Heart right ventricle (tissue), 16 donors: ENCODE data around the gene GPR149. TPM values are rescaled to one million over a fixed set of nuclear protein-coding genes. Genes with fewer than 3 reads are reported as not detected.

Experiments
- ATAC-seq, 8 donors: fragments of 200-7000 bp; cut with Tn5 transposase; one replicate each; pipeline ENCODE4 v1.9.1; 2020; ENCODE audit warnings: mild to moderate bottlenecking in 8 of 8, moderate library complexity in 8 of 8, moderate number of reproducible peaks in 1 of 8
- DNase-seq, 2 donors: peaks; one replicate each; pipeline ENCODE4 v3.0.0-alpha.2; 2020
- H3K27ac ChIP-seq, 10 donors: fragments of 200-600 bp; sonication (generic) in 2 of 10; one replicate each; pipeline versions ENCODE4 v1.5.0 to v1.8.0; 2020 to 2022; ENCODE audit warnings: mild to moderate bottlenecking in 3 of 10
- H3K27me3 ChIP-seq, 7 donors: fragments of 200-600 bp; one replicate each; pipeline ENCODE4 v1.8.0; 2021 to 2022; ENCODE audit warnings: mild to moderate bottlenecking in 2 of 7
- H3K36me3 ChIP-seq, 9 donors: fragments of 200-600 bp; sonication (generic) in 1 of 9; one replicate each; pipeline versions ENCODE4 v1.5.0 to v1.8.0; 2020 to 2022; ENCODE audit warnings: mild to moderate bottlenecking in 2 of 9
- H3K4me1 ChIP-seq, 9 donors: fragments of 200-600 bp; sonication (generic) in 1 of 9; one replicate each; pipeline versions ENCODE4 v1.5.0 to v1.8.0; 2020 to 2022; ENCODE audit warnings: mild to moderate bottlenecking in 4 of 9
- H3K4me3 ChIP-seq, 10 donors: fragments of 200-600 bp; sonication (generic) in 2 of 10; one replicate each; pipeline versions ENCODE4 v1.5.0 to v1.8.0; 2020 to 2022; ENCODE audit warnings: mild to moderate bottlenecking in 7 of 10, moderate library complexity in 2 of 10
- H3K9me3 ChIP-seq, 11 donors: fragments of 200-600 bp in 10 of 11; sonication (generic) in 2 of 11; one replicate each; pipeline versions ENCODE4 v1.5.0 to v1.8.0; 2013 to 2022; ENCODE audit warnings: mild to moderate bottlenecking in 2 of 11, control low read depth in 1 of 11, moderate library complexity in 1 of 11
- CTCF ChIP-seq, 9 donors: fragments of 200-600 bp; sonication (generic) in 2 of 9; IDR thresholded peaks; one replicate each; pipeline versions ENCODE4 v1.5.0 to v1.8.0; 2021 to 2022; ENCODE audit warnings: antibody characterized with exemption in 9 of 9, mild to moderate bottlenecking in 5 of 9, moderate library complexity in 1 of 9
- WGBS, 2 donors: extraction: QIAGEN DNeasy Blood & Tissue Kit; methylation state at CpG; one replicate each; pipeline ENCODE4 v1.1.7; 2013; ENCODE audit warnings: inconsistent platforms in 1 of 2; 5-methylcytosine and 5-hydroxymethylcytosine counted together
- intact Hi-C, 10 donors: fragments of 100-400 bp; cut with DNase I; formaldehyde crosslinking; loops; one replicate each; pipeline versions ENCODE4 v1.11.1 to v1.14.2; 2022
- polyA plus RNA-seq, 2 donors: library from polyadenylated mRNA; stranded (reverse); fragments of 200-250 nt; gene quantifications; one replicate each; pipeline ENCODE4 v1.2.3, GENCODE V29; 2013
- total RNA-seq, 10 donors: library from RNA; stranded (reverse); fragmentation: NEBNext Ultra II Directional in 3 of 10; extraction: Animal tissue kit (Norgen Biotek cat#: 25700) in 3 of 10; gene quantifications; one replicate each; pipeline versions ENCODE4 v1.2.1 to v1.2.4, GENCODE V29; 2021 to 2023
- donor health status: Arrhythmogenic right ventricular cardiomyopathy.
- donor health status: ischemic (EF 13 %, LVEDD 7.1; RV severe dilation, severe dysfunction).
- donor health status: healthy with polysubstance abuse.
- donor health status: DM: no; HTN: yes; CAD: no.
- donor health status: DM: no; HTN: no; CAD: no.
- donor health status: ischemic (EF 25% LVEDD 6.9; RV normal size, moderate dysfunction).
- donor health status: ischemic (EF 25% LVEDD 5.7; RV mildly dilated, moderate dysfunction).
- donor health status: healthy.
- donor health status: DM: yes; HTN: yes; CAD: no.
- donor health status: Ischemic cardiomyopathy.
- donor health status: ischemic (EF 35%, LVEDD 5.7; RV mildly dilated, moderate dysfunction).
- donor health status: nonischemic (EF 11% LVEDD 7.7; RV severe dilation, severe dysfunction).
- donor health status: DM: yes; HTN: yes; CAD: no.
- donor health status: PGD.
- donor health status: ischemic (EF 29% LVEDD 5.4; RV normal size, mild dysfunction).
- donor health status: nonischemic (EF 23%, LVEDD 6.1; RV moderate dilation, normal function).

Gene GPR149
- total and polyA plus RNA-seq, 12 donors, result not detected

DNA sequence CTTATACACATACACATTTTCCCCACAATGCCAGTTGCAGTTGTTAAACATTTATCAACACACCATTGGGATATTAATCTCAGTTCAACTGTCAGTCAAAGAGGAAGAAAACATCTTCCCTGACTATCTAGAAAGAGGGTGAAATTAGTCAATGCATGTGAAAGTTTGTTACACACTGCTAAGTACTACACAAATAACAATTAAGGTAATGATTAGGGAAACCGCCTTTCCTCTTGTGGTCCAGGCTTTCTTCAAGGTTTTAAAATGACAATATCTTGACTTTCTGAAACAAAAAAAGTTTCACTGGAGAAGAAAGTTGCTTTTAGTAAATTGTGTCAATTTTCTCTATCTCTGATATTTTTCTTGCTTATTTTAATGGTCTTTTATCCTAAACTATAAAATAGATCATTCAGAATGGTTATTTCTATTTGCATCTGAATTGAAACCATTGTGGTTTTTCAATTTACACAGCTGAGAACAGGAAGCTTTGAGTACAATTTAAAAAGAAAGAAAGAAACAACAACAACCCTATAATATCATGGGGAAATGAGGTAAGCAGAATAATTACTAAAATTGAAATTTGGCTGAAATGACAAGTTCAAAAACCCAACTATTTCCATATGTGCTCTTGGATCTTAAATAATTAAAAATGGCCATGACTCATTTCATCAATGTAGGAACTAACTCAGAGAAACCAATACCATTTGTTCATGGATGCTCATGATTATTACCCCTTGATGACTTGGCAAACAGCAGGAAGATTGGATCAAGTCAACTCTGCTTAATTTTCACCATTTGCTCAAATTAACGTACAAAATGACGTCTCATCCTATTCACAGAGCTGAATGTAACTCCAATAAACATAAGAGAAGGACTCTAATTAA, 31.7 kb downstream of the GPR149 start:
- TF ChIP-seq CTCF (IDR thresholded peaks at IDR 0.05), result no peak
- 67 to 76% methylated on average over 3 of the region's 3 CpGs for WGBS, 2 donors
- Histone ChIP-seq H3K27ac (no peak overlapping the region), H3K9me3 (no peaks in the 10 kb centered on the region), H3K4me1 (no peaks in the 10 kb centered on the region), H3K4me3 (no peak overlapping the region), H3K27me3 (no peaks in the 10 kb centered on the region), H3K36me3 (no peaks in the 10 kb centered on the region)
- intact Hi-C loops, result no loop called here
- no peak for DNase-seq
- ATAC-seq, result no peak

DNA sequence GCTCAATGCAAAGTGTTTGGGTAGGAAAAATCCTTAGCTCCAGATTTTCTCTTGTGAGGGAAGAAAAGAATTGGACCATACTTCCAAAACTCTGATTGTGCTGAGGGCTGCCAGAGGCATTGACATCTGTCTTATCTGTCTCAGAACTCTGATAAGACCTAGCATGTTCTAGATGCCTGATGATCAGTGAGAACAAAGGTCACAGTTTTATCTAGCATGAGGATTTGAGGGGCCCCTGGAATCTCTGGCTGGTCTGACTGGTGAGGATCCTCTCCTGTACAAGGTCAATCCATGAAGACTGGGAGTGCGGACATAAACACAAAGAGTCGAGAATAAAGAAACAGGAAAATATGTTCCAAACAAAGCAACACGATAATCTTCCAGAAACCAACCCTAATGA, 40.1 kb downstream of the GPR149 start:
- intact Hi-C loops, result no loop called here
- peaks cover 0 to 5% (median 0%) of the 10 kb centered on the region in 11 donors for H3K9me3 ChIP-seq
- DNase-seq (no peak), ATAC-seq (no peak)
- no peaks in the 10 kb centered on the region for H3K36me3 ChIP-seq
- no peak overlapping the region for H3K4me3 ChIP-seq
- no peaks in the 10 kb centered on the region for H3K27me3 ChIP-seq
- TF ChIP-seq CTCF (IDR thresholded peaks at IDR 0.05), result no peak
- 74 to 79% methylated on average over 3 of the region's 3 CpGs for WGBS, 2 donors
- H3K4me1 ChIP-seq, result no peaks in the 10 kb centered on the region
- no peak overlapping the region for H3K27ac ChIP-seq

DNA sequence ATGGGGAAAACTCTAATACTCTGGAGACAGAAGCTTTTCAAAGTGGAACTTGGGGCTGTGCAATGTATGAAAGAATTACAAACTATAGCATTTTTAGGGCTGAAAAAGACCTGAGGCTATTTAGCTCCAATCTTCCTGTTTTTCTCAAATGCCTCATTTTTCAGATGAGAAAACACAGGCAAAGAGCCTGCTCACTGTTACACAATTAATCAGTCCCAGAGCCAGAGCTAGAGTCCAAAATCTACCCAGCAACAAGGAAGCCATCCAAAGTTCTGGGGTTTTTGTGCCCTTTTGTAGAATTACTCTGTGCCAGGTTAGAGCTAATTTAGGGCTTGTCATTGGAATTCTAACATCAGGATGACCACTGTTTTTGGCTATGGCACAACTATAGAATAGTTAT, 45.5 kb downstream of the GPR149 start:
- no peak overlapping the region for H3K27ac ChIP-seq
- H3K4me3 ChIP-seq, result no peak overlapping the region
- H3K36me3 ChIP-seq, result no peaks in the 10 kb centered on the region
- H3K27me3 ChIP-seq, result no peaks in the 10 kb centered on the region
- peaks cover 0 to 4% (median 0%) of the 10 kb centered on the region in 11 donors for H3K9me3 ChIP-seq
- TF ChIP-seq CTCF (IDR thresholded peaks at IDR 0.05), result no peak
- H3K4me1 ChIP-seq, result no peaks in the 10 kb centered on the region
- ATAC-seq (no peak), DNase-seq (no peak)
- intact Hi-C loops, result no loop called here

DNA sequence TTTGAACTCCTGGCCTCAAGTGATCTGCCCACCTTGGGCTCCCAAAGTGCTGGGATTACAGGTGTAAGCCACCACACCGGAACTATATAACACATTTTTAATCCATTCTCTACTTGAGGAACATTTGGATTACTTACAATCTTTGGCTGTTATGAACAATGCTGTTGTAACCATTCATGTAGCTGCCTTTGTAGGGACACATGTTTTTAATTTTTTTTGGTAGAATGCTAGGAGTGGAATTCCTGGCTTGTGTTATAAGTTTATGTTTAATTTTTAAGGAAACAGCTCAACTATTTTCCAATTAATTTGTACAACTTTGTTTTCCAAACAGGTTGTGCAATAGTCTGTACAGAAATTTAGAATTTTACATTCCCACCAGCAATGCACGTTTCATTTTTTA, 51.7 kb downstream of the GPR149 start:
- 82 to 83% methylated on average over 2 of the region's 2 CpGs for WGBS, 2 donors
- DNase-seq (no peak), ATAC-seq (no peak)
- H3K9me3 ChIP-seq, result no peaks in the 10 kb centered on the region
- no peak overlapping the region for H3K4me3 ChIP-seq
- H3K4me1 ChIP-seq, result no peaks in the 10 kb centered on the region
- H3K27me3 ChIP-seq, result no peaks in the 10 kb centered on the region
- H3K27ac ChIP-seq, result no peak overlapping the region
- intact Hi-C loops, result no loop called here
- no peak for TF ChIP-seq CTCF (IDR thresholded peaks at IDR 0.05)
- H3K36me3 ChIP-seq, result no peaks in the 10 kb centered on the region
